GM06990 (cell line): ENCODE results near the gene SMIM10.

Experiments
- DNase-seq: peaks from one replicate; pipeline ENCODE4 v3.0.0-alpha.2; 2011; ENCODE audit not compliant: insufficient read length; ENCODE audit errors: extremely low read depth
- H3K27me3 ChIP-seq: replicated peaks from 2 replicates; pipeline ENCODE4 v1.6.0; 2011; ENCODE audit warnings: low read length; ENCODE audit not compliant: control insufficient read depth, insufficient read depth
- H3K36me3 ChIP-seq: 2 replicates; pipeline ENCODE4 v1.5.1; 2011; ENCODE audit warnings: low read length; ENCODE audit not compliant: control insufficient read depth, insufficient read depth
- H3K4me3 ChIP-seq: replicated peaks from 2 replicates; pipeline ENCODE4 v1.5.1; 2011; ENCODE audit warnings: low read depth, mild to moderate bottlenecking, control low read depth, low read length
- CTCF ChIP-seq: IDR thresholded peaks from 2 replicates; pipeline ENCODE4 v1.5.1; 2011; ENCODE audit warnings: low read length, control low read depth, mild to moderate bottlenecking, inconsistent platforms; ENCODE audit not compliant: insufficient read depth, poor library complexity, severe bottlenecking

Gene SMIM10

GRCh38 chrX:134985479-134985878 lies 5.3 kb upstream of the SMIM10 start:
- no peaks in the 10 kb centered on the region for H3K36me3 ChIP-seq
- H3K4me3 ChIP-seq: no peak overlapping the region
- no peak for DNase-seq
- no peaks in the 10 kb centered on the region for H3K27me3 ChIP-seq
- TF ChIP-seq CTCF: no peak

GRCh38 chrX:134990475-134990800 lies 353 bp upstream of the SMIM10 start:
- TF ChIP-seq CTCF: no peak
- Histone ChIP-seq H3K4me3 (no peak overlapping the region), H3K27me3 (no peaks in the 10 kb centered on the region; the same call in 1 of the 2 replicates), H3K36me3 (no peaks in the 10 kb centered on the region)
- DNase-seq: no peak

GRCh38 chrX:134997646-134998045 lies 6.9 kb downstream of the SMIM10 start:
- Histone ChIP-seq H3K4me3 (no peak overlapping the region), H3K27me3 (no peaks in the 10 kb centered on the region), H3K36me3 (no peaks in the 10 kb centered on the region)
- no peak for DNase-seq
- no peak for TF ChIP-seq CTCF

GRCh38 chrX:134998246-134998645 lies 7.5 kb downstream of the SMIM10 start:
- DNase-seq: no peak
- no peaks in the 10 kb centered on the region for H3K36me3 ChIP-seq
- no peak overlapping the region for H3K4me3 ChIP-seq
- TF ChIP-seq CTCF: no peak
- no peaks in the 10 kb centered on the region for H3K27me3 ChIP-seq

GRCh38 chrX:134999469-134999868 lies 8.7 kb downstream of the SMIM10 start:
- Histone ChIP-seq H3K4me3 (no peak overlapping the region), H3K27me3 (no peaks in the 10 kb centered on the region), H3K36me3 (no peaks in the 10 kb centered on the region)
- no peak for DNase-seq
- TF ChIP-seq CTCF: peak; percentile 41

- Histone ChIP-seq H3K4me3 (no peak overlapping the region), H3K27me3 (no peaks in the 10 kb centered on the region), H3K36me3 (no peaks in the 10 kb centered on the region)
- no peak for DNase-seq
- no peak for TF ChIP-seq CTCF
Observed at GRCh38 chrX:135000516-135000915, 9.7 kb downstream of the SMIM10 start.
